K562 (cell line): Measurements from ENCODE around the gene ITSN1. TPM values are rescaled to one million over a fixed set of nuclear protein-coding genes. Genes with fewer than 3 reads are reported as not detected.
A peak's percentile ranks its signal among the peaks of the same experiment; 100 is the strongest.

Source experiments
- ARNT ChIP-seq, 2 experiments: fragments of 450-650 bp; IDR thresholded peaks; 2 replicates each; pipeline ENCODE4 v1.6.1; 2016; ENCODE audit warnings: mild to moderate bottlenecking in 1 of 2
- BDP1 ChIP-seq: IDR thresholded peaks from 3 replicates; pipeline ENCODE4 v1.6.1; 2011; ENCODE audit not compliant: insufficient read length, insufficient read depth
- DPF2 ChIP-seq: fragments of 450-650 bp; IDR thresholded peaks from 2 replicates; pipeline ENCODE4 v1.6.1; 2016
- E2F3 ChIP-seq: fragments of 250-450 bp; sonication (Bioruptor Pico); IDR thresholded peaks from 2 replicates; pipeline ENCODE4 v1.4.0; 2020; ENCODE audit warnings: mild to moderate bottlenecking
- EP300 ChIP-seq: IDR thresholded peaks from 2 replicates; pipeline ENCODE4 v1.6.1; 2012; ENCODE audit warnings: low read length, improper control_type of control experiment
- HSF4 ChIP-seq: fragments of 250-450 bp; sonication (Bioruptor Pico); IDR thresholded peaks from 2 replicates; pipeline ENCODE4 v2.1.2; 2022; ENCODE audit warnings: mild to moderate bottlenecking, moderate library complexity, borderline replicate concordance
- MEF2A ChIP-seq: IDR thresholded peaks from 2 replicates; pipeline ENCODE4 v1.6.1; 2011; ENCODE audit warnings: low read depth, mild to moderate bottlenecking, low read length, moderate library complexity; ENCODE audit not compliant: control insufficient read depth
- NR3C1 ChIP-seq: sonication (generic); formaldehyde crosslinking; IDR thresholded peaks from 2 replicates; pipeline ENCODE4 v1.8.1; 2022; ENCODE audit warnings: missing genetic modification reagents
- RNF2 ChIP-seq: sonication (generic); IDR thresholded peaks from 2 replicates; pipeline ENCODE4 v1.6.1; 2016
- SNIP1 ChIP-seq: fragments of 450-650 bp; IDR thresholded peaks from 2 replicates; pipeline ENCODE4 v1.7.1; 2017; ENCODE audit warnings: low read depth, mild to moderate bottlenecking
- SPI1 ChIP-seq: IDR thresholded peaks from 2 replicates; pipeline ENCODE4 v1.6.1; 2011; ENCODE audit warnings: low read depth, low read length, control low read depth, borderline replicate concordance
- TCF7 ChIP-seq: sonication (generic); IDR thresholded peaks from 2 replicates; pipeline ENCODE4 v1.6.1; 2016; ENCODE audit warnings: antibody characterized with exemption, borderline replicate concordance
- XRCC5 ChIP-seq: fragments of 200-400 bp; formaldehyde crosslinking; IDR thresholded peaks from 2 replicates; pipeline ENCODE4 v1.6.1; 2017; ENCODE audit warnings: low read depth, mild to moderate bottlenecking, low read length
- ZC3H11A ChIP-seq: IDR thresholded peaks from 2 replicates; pipeline ENCODE4 v1.6.1; 2012; ENCODE audit warnings: low read depth, low read length, improper control_type of control experiment
- ZNF431 ChIP-seq: sonication (generic); formaldehyde crosslinking; IDR thresholded peaks from 2 replicates; pipeline ENCODE4 v1.8.0; 2022; ENCODE audit warnings: mild to moderate bottlenecking, missing genetic modification reagents
- polyA plus RNA-seq, 8 experiments: library from polyadenylated mRNA; depleted of rRNA in 4 of 8; stranded (reverse) in 5 of 8; unstranded in 3 of 8; fragments of >200 nt; fragmentation: Nextera tagmentation in 2 of 8; fragmentation: Illumina TruSeq in 1 of 8; extraction: Ambion mirVana in 2 of 8; extraction: Trizol in 1 of 8; gene quantifications; 2 replicates each; pipeline versions ENCODE4 v1.2.1 to v1.2.3, GENCODE V29; 2011 to 2014; ENCODE audit warnings: inconsistent platforms in 1 of 8, missing spikeins in 1 of 8
- total RNA-seq, 7 experiments: library from RNA; depleted of rRNA in 6 of 7; stranded (reverse); fragments of >200 nt in 6 of 7; fragmentation: Illumina TruSeq in 2 of 7; extraction: Trizol in 2 of 7; gene quantifications; 2 replicates each; pipeline versions ENCODE4 v1.2.1 to v1.2.3, GENCODE V29; 2011 to 2021; ENCODE audit warnings: low replicate concordance in 1 of 7
- TF ChIP-seq, protein P1 (sequence below), 3 experiments: fragments of 200-800 bp in 1 of 3; sonication (Bioruptor generic) in 1 of 3; sonication (generic) in 1 of 3; formaldehyde crosslinking in 1 of 3; IDR thresholded peaks; 2 replicates each; pipeline versions ENCODE4 v1.6.1 to v1.8.0; 2016 to 2022; ENCODE audit warnings: mild to moderate bottlenecking in 2 of 3, missing compliant biosample characterization in 2 of 3, missing genetic modification characterization in 2 of 3, missing genetic modification reagents in 1 of 3
- TF ChIP-seq, protein P2 (sequence below): fragments of 250-450 bp; sonication (Bioruptor Pico); IDR thresholded peaks from 2 replicates; pipeline ENCODE4 v1.4.0; 2020; ENCODE audit warnings: mild to moderate bottlenecking, moderate library complexity
- TF ChIP-seq, protein P3 (sequence below): sonication (generic); formaldehyde crosslinking; IDR thresholded peaks from 2 replicates; pipeline ENCODE4 v1.8.0; 2023; ENCODE audit warnings: missing genetic modification reagents, mild to moderate bottlenecking, borderline replicate concordance
- TF ChIP-seq, protein P4 (sequence below): fragments of 450-650 bp; formaldehyde crosslinking; IDR thresholded peaks from 2 replicates; pipeline ENCODE4 v1.4.0; 2020; ENCODE audit warnings: mild to moderate bottlenecking

ITSN1 gene
- total and polyA plus RNA-seq, 9 of the 15 experiments (the other 6 are each of a cell fraction or from before 2014, with no cell fraction given): 1.1 to 12.6 (median 4.8) TPM

DNA sequence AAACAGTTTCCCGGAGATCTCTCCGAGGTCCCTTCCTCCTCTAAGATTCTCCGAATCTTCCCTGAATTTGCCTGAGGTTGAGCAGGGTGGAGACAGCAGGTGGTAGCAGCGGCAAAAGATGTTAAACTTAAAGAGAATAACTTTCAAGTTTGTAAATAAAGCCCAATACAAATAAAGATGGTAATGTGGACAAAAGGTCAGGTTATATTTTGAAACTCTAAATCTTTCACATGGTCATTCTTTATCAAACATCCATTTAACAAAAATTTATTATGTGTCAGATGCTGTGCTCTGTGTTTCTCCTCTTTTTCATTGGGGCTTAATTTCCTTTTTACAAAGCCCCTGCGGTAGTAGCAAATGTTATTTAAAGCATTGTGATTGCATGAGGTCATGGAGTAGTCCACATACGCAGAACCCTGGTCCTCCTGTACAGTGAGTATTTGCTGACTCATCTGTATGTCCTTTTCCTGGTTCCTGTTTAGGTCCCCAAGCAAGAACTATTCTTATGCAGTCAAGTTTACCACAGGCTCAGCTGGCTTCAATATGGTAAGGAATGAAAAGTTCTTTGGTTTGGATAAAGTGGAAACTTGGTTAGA lies 119.2 kb downstream of the ITSN1 start (continued):
- TF ChIP-seq, protein P1, sequence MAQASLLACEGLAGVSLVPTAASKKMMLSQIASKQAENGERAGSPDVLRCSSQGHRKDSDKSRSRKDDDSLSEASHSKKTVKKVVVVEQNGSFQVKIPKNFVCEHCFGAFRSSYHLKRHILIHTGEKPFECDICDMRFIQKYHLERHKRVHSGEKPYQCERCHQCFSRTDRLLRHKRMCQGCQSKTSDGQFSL (CRISPR knock-in tag; IDR thresholded peaks at IDR 0.05): no peak
- TF ChIP-seq, protein P1 (tag; IDR thresholded peaks at IDR 0.05): no peak
- TF ChIP-seq SPI1: peak; percentile 36; the same call in 1 of the 2 replicates
- TF ChIP-seq ARNT (IDR thresholded peaks at IDR 0.05): no peak; a peak in 1 of 4 replicates
- no peak for TF ChIP-seq TCF7
- TF ChIP-seq, protein P2, sequence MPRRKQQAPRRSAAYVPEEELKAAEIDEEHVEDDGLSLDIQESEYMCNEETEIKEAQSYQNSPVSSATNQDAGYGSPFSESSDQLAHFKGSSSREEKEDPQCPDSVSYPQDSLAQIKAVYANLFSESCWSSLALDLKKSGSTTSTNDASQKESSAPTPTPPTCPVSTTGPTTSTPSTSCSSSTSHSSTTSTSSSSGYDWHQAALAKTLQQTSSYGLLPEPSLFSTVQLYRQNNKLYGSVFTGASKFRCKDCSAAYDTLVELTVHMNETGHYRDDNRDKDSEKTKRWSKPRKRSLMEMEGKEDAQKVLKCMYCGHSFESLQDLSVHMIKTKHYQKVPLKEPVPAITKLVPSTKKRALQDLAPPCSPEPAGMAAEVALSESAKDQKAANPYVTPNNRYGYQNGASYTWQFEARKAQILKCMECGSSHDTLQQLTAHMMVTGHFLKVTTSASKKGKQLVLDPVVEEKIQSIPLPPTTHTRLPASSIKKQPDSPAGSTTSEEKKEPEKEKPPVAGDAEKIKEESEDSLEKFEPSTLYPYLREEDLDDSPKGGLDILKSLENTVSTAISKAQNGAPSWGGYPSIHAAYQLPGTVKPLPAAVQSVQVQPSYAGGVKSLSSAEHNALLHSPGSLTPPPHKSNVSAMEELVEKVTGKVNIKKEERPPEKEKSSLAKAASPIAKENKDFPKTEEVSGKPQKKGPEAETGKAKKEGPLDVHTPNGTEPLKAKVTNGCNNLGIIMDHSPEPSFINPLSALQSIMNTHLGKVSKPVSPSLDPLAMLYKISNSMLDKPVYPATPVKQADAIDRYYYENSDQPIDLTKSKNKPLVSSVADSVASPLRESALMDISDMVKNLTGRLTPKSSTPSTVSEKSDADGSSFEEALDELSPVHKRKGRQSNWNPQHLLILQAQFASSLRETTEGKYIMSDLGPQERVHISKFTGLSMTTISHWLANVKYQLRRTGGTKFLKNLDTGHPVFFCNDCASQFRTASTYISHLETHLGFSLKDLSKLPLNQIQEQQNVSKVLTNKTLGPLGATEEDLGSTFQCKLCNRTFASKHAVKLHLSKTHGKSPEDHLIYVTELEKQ: no peak
- TF ChIP-seq MEF2A: no peak
- TF ChIP-seq ZNF431: no peak
- TF ChIP-seq BDP1: no peak
- peak; percentile 87 for TF ChIP-seq DPF2
- no peak for TF ChIP-seq ZC3H11A
- no peak for TF ChIP-seq NR3C1 (CRISPR knock-in tag)
- no peak for TF ChIP-seq HSF4 (CRISPR knock-in tag)
- TF ChIP-seq XRCC5: no peak
- TF ChIP-seq, protein P3, sequence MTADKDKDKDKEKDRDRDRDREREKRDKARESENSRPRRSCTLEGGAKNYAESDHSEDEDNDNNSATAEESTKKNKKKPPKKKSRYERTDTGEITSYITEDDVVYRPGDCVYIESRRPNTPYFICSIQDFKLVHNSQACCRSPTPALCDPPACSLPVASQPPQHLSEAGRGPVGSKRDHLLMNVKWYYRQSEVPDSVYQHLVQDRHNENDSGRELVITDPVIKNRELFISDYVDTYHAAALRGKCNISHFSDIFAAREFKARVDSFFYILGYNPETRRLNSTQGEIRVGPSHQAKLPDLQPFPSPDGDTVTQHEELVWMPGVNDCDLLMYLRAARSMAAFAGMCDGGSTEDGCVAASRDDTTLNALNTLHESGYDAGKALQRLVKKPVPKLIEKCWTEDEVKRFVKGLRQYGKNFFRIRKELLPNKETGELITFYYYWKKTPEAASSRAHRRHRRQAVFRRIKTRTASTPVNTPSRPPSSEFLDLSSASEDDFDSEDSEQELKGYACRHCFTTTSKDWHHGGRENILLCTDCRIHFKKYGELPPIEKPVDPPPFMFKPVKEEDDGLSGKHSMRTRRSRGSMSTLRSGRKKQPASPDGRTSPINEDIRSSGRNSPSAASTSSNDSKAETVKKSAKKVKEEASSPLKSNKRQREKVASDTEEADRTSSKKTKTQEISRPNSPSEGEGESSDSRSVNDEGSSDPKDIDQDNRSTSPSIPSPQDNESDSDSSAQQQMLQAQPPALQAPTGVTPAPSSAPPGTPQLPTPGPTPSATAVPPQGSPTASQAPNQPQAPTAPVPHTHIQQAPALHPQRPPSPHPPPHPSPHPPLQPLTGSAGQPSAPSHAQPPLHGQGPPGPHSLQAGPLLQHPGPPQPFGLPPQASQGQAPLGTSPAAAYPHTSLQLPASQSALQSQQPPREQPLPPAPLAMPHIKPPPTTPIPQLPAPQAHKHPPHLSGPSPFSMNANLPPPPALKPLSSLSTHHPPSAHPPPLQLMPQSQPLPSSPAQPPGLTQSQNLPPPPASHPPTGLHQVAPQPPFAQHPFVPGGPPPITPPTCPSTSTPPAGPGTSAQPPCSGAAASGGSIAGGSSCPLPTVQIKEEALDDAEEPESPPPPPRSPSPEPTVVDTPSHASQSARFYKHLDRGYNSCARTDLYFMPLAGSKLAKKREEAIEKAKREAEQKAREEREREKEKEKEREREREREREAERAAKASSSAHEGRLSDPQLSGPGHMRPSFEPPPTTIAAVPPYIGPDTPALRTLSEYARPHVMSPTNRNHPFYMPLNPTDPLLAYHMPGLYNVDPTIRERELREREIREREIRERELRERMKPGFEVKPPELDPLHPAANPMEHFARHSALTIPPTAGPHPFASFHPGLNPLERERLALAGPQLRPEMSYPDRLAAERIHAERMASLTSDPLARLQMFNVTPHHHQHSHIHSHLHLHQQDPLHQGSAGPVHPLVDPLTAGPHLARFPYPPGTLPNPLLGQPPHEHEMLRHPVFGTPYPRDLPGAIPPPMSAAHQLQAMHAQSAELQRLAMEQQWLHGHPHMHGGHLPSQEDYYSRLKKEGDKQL (CRISPR knock-in tag): no peak
- no peak for TF ChIP-seq SNIP1
- peak; percentile 64 for TF ChIP-seq EP300
- TF ChIP-seq E2F3 (CRISPR knock-in tag): no peak
- TF ChIP-seq, protein P4, sequence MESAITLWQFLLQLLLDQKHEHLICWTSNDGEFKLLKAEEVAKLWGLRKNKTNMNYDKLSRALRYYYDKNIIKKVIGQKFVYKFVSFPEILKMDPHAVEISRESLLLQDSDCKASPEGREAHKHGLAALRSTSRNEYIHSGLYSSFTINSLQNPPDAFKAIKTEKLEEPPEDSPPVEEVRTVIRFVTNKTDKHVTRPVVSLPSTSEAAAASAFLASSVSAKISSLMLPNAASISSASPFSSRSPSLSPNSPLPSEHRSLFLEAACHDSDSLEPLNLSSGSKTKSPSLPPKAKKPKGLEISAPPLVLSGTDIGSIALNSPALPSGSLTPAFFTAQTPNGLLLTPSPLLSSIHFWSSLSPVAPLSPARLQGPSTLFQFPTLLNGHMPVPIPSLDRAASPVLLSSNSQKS: no peak
- no peak for TF ChIP-seq RNF2
